ENCODE results near the gene ZNF22. TPM values are rescaled to one million over a fixed set of nuclear protein-coding genes. Genes with fewer than 3 reads are reported as not detected.
"Not testable (repeated sequence)": the region's sequence is repeated elsewhere in the genome, so short reads cannot be mapped to it uniquely, and the experiment has no call there.

Gene ZNF22
- total RNA-seq, 1 donor, result 21.2 TPM

DNA sequence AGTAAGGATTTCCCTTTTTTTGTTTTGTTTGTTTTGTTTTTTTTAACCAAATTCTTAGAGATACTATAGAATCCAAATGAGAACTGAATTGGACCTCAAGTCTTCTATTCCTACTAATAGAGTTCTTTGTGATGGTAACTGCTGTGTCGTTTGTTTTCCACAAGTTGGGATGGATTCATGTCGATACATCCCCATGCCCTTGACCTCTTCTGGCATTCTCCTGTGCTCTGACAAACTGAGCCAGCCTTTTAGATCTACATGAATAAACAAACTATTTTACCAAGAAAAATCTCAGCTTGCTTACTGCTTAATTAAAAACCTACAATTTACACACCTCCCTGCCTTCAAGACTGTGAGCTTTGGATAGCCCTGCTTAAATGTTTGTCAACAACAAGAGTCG is 3.9 kb downstream of the ZNF22 start:
- no peak overlapping the region for H3K4me3 ChIP-seq (ENCODE audit: low read depth, low read length)
- DNase-seq (ENCODE audit: low read depth), result no peak
- TF ChIP-seq, protein P1, sequence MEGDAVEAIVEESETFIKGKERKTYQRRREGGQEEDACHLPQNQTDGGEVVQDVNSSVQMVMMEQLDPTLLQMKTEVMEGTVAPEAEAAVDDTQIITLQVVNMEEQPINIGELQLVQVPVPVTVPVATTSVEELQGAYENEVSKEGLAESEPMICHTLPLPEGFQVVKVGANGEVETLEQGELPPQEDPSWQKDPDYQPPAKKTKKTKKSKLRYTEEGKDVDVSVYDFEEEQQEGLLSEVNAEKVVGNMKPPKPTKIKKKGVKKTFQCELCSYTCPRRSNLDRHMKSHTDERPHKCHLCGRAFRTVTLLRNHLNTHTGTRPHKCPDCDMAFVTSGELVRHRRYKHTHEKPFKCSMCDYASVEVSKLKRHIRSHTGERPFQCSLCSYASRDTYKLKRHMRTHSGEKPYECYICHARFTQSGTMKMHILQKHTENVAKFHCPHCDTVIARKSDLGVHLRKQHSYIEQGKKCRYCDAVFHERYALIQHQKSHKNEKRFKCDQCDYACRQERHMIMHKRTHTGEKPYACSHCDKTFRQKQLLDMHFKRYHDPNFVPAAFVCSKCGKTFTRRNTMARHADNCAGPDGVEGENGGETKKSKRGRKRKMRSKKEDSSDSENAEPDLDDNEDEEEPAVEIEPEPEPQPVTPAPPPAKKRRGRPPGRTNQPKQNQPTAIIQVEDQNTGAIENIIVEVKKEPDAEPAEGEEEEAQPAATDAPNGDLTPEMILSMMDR (IDR thresholded peaks at IDR 0.05; ENCODE audit: insufficient read depth, low read depth, low read length), result no peak

DNA sequence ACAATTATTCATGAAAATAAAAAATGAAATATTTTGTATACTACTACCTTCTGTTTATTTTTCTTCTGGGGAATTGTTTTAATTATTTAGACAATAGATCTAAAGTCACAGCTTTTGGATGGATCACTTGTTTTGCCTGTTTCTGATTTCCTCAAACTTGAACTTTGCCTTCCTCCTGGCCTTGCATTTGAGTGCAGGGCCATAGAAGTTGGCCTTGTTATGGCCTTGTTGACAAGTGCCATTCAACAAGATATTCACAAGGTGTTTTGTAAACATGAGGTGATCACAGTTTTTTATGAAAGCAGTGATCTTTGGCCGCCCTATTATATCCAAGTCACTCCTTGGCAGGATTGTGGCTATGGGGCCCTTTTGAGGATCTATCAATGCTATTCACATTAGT is 4.6 kb downstream of the ZNF22 start:
- DNase-seq (ENCODE audit: low read depth), result no peak
- TF ChIP-seq, protein P1 (IDR thresholded peaks at IDR 0.05; ENCODE audit: insufficient read depth, low read depth, low read length), result no peak

DNA sequence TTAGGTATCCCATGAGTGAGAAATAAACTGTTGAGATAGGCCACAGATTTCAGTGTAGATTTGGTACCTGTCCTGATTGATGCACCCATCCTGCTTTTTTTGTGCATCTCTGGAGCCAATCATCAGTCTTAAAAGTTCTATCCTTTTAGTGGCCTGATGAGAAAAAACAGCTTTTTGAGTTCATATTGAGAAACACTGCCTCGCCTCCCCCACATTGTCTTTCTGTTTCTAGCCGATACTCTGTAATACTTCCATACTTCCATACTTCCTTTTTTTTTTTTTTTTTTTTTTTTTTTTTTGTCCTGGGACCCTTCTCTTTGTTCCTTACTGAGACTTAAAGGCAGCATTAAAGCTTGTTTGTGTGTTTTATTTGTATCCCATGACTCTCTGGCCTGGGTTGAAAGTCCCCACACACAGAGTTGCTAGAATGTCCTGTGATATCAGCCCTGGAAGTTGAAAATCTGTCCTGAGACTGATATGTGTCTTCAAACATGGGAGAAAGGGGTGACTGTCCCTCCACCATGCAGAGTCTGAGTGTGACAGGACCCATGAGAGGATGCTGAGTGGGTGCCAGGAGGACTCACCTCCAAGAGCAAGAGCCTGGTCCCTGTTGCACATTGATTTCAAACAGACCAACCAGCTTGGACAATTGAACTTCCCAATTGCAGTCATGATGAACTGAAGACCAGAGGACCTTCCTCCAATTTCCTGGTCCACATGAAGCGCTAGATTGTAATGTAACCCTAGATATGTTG is 5.7 kb downstream of the ZNF22 start:
- H3K4me3 ChIP-seq (ENCODE audit: low read depth, low read length), result no peak overlapping the region
- DNase-seq (ENCODE audit: low read depth), result no peak
- TF ChIP-seq, protein P1 (IDR thresholded peaks at IDR 0.05; ENCODE audit: insufficient read depth, low read depth, low read length), result no peak

More for the DNA sequence above, 4.6 kb downstream of the ZNF22 start:
- H3K4me3 ChIP-seq (ENCODE audit: low read depth, low read length), result no peak overlapping the region

DNA sequence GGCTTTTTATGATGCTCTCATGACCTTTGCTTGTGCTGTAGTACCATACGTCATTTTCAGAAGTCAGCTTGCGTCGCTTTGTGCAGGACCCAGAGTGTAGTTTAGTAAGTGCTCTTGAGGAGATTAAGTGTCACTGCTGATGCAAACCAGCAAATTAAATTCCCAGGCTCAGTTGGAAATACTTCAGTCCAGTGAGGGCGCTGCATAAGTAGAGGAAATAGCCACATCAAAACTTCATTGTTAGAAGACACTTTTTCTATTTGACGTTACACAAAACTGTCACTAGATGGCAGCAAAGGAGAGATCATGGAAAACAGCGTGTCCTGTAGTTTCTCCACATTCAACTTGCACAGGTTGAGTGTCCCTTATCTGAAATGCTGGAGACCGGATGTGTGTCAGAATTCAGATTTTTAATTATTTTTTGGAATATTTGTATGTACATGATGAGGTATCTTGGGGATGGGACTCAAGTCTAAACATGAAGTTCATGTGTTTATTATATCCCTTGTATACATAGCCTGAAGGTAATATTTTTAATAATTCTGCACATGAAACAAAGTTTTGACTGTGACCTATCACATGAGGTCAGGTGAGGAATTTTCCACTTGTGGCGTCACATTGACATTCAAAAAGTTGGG is 7.9 kb downstream of the ZNF22 start:
- TF ChIP-seq, protein P1 (IDR thresholded peaks at IDR 0.05; ENCODE audit: insufficient read depth, low read depth, low read length), result peak; percentile 77
- H3K4me3 ChIP-seq (ENCODE audit: low read depth, low read length), result no peak overlapping the region

DNA sequence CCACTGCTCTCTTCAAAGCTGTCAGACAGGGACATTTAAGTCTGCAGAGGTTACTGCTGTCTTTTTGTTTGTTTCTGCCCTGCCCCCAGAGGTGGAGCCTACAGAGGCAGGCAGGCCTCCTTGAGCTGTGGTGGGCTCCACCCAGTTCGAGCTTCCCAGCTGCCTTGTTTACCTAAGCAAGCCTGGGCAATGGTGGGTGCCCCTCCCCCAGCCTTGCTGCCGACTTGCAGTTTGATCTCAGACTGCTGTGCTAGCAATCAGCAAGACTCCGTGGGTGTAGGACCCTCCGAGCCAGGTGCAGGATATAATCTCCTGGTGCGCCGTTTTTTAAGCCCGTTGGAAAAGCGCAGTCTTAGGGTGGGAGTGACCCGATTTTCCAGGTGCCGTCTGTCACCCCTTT is 13.8 kb downstream of the ZNF22 start:
- DNase-seq (ENCODE audit: low read depth); H3K4me3 ChIP-seq (ENCODE audit: low read depth, low read length): not testable (repeated sequence)

More for the DNA sequence above, 7.9 kb downstream of the ZNF22 start:
- DNase-seq (ENCODE audit: low read depth), result peak; percentile 92

DNA sequence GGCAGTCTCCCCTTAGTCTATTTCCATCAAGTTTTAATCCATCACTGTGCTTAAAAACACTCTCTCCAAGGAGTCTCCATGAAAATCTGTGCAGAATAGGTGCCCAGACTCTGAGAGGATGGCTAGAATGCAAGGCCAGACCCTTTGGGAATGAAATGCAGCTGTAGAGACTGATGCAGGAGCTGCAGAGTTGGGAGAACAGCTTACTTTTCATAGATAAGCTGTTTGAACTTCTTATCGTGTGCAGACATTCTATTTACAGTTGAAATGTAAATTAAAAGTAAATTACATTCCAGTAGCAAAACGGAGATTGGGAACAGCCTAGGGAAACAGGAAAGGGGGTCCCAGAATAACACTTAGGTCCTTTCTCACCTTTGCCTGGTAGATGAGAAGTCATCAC is 14.9 kb downstream of the ZNF22 start:
- H3K4me3 ChIP-seq (ENCODE audit: low read depth, low read length), result no peak overlapping the region
- TF ChIP-seq, protein P1 (IDR thresholded peaks at IDR 0.05; ENCODE audit: insufficient read depth, low read depth, low read length), result no peak
- no peak for DNase-seq (ENCODE audit: low read depth)

DNA sequence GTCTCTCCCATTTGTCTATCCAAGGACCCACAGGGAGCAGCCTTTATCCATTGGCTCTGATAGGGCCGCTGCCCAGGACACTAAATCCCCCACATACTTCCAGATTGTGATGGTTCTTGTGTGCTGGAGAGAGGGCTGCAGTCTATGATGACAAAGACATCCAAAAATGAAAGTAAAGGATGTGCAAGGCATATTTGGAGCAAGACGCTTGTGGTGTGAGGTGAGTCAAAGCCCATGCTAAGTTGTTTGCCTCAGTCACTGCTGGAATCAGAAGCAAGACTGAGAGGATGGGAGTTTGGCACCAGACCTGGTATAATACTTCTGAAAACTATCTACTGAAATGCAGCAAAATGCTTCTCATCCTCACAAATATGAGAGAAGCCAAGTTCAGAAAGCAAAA is 22.7 kb downstream of the ZNF22 start:
- DNase-seq (ENCODE audit: low read depth), result no peak
- TF ChIP-seq, protein P1 (IDR thresholded peaks at IDR 0.05; ENCODE audit: insufficient read depth, low read depth, low read length), result no peak
- no peak overlapping the region for H3K4me3 ChIP-seq (ENCODE audit: low read depth, low read length)
